Stimulated activated CD8-positive, alpha-beta memory T cell treated with anti-CD3 and anti-CD28 coated beads, Interleukin-4, amount 100 ng/mL, for 24 hours (primary cell): ENCODE measurements around the gene RNASEH2B.
A peak's percentile ranks its signal among the peaks of the same experiment; 100 is the strongest.

Experiments used
- DNase-seq: peaks from one replicate; pipeline ENCODE4 v3.0.0-alpha.2; 2020; ENCODE audit warnings: low read depth

Gene RNASEH2B, protein sequence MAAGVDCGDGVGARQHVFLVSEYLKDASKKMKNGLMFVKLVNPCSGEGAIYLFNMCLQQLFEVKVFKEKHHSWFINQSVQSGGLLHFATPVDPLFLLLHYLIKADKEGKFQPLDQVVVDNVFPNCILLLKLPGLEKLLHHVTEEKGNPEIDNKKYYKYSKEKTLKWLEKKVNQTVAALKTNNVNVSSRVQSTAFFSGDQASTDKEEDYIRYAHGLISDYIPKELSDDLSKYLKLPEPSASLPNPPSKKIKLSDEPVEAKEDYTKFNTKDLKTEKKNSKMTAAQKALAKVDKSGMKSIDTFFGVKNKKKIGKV

GRCh38 chr13:50909605-50910484 is at the start of gene RNASEH2B:
Gene RNASEH2B (plus strand): TSS chr13:50909791. CDS start chr13:50910077, 286 bp downstream.
- peak; percentile 55 for DNase-seq

- DNase-seq, result no peak
These were observed 45.1 kb upstream of the RNASEH2B start for GRCh38 chr13:50864492-50864891.

- no peak for DNase-seq
These were observed 42.6 kb upstream of the RNASEH2B start for GRCh38 chr13:50866817-50867636.

DNA sequence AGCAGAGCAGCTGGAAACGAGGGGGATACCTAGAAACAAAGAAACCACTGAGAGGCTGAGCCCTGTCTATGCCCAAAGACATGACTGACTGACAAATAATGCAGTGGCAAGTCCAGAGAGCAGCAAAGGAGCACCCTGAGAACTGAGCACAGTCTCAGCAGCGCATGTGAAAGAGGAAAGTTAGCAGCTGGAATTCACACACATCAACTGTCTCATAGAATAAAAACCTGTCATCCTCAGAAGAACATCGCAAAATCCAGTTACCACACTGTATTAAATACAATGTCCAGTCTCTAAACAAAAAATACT is 42.0 kb upstream of the RNASEH2B start:
- DNase-seq, result no peak

- DNase-seq, result no peak
These were observed 38.2 kb upstream of the RNASEH2B start for GRCh38 chr13:50871405-50871804.

GRCh38 chr13:50873467-50873866 is 36.1 kb upstream of the RNASEH2B start:
- DNase-seq, result no peak

GRCh38 chr13:50873991-50874390 is 35.6 kb upstream of the RNASEH2B start:
- DNase-seq, result no peak

GRCh38 chr13:50882816-50883435 is 26.7 kb upstream of the RNASEH2B start:
- no peak for DNase-seq

- no peak for DNase-seq
These were observed 25.9 kb upstream of the RNASEH2B start for GRCh38 chr13:50883728-50884127.

GRCh38 chr13:50884265-50884664 is 25.3 kb upstream of the RNASEH2B start:
- DNase-seq, result no peak

DNA sequence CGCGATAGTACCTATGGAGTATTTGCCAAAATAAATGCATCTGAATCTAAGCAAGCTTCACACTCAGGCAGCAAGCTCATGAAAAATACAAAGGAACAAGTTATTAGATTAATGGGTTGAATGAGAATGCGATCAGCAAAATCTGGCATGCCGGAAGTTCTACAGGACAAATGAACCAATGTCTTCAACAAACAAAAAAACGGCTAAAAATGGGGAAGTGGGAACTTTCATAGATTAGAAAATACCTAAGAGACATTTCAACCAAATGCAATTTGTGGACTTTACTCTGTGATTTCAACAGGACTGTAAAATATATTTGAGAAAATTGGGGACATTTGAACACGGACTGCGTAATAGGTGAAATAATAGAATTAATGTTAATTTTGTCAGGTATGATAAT is 22.4 kb upstream of the RNASEH2B start:
- no peak for DNase-seq

DNA sequence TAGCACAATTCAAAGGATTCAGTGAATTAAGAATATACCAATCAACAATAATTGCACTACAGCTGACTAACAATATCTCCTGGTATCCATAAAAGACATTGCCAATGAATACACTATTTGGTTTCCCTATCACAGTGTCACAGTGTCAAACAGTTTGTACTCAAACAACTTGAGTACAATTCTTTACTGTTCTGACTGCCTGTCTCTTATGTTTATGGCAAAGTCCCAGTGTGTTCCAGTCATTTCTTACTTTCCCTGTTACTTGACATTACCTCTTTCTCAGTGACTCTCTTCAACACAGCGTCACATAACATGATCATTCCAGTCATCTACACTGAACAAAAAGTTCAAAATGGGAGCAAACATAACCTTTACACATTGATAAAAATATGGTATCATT is 21.2 kb upstream of the RNASEH2B start:
- no peak for DNase-seq

DNA sequence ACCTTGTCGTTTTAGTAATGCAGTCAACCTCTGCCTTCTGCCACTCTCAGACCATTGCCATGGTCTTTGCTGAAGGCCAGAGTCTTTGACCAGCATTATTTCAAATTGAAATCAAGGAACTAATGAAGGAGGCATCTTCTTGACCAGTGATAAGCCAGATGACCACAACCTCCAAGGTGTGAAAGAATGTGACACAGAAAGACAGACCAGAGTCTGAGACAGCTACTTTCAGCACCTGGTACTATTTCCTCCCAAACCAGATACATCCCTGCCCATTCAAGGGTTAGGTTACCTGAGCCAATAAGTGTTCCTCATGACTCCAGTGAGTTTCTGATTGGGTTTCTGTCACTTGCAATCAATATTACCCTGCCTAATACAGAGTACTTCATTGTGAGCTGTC is 20.3 kb upstream of the RNASEH2B start:
- no peak for DNase-seq

DNA sequence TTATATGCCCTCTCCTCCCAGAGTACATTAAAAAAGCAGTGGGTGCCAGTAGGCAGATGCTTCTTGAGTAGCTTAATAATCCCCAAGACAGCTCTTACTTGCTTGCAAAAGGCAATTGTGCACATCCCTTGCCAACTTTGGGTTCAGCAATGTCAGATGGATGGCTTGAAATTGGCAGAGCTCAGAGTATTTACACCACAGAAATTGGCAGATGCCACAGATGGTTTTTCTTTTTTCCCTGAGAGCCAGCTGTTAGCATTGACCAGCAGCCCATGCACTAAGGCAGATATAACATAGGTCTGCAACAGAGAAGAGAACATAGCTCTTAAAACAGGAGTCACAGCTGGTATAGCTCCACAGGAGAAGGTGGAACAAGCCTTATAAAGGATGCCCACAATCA is 18.4 kb upstream of the RNASEH2B start:
- DNase-seq, result no peak

DNA sequence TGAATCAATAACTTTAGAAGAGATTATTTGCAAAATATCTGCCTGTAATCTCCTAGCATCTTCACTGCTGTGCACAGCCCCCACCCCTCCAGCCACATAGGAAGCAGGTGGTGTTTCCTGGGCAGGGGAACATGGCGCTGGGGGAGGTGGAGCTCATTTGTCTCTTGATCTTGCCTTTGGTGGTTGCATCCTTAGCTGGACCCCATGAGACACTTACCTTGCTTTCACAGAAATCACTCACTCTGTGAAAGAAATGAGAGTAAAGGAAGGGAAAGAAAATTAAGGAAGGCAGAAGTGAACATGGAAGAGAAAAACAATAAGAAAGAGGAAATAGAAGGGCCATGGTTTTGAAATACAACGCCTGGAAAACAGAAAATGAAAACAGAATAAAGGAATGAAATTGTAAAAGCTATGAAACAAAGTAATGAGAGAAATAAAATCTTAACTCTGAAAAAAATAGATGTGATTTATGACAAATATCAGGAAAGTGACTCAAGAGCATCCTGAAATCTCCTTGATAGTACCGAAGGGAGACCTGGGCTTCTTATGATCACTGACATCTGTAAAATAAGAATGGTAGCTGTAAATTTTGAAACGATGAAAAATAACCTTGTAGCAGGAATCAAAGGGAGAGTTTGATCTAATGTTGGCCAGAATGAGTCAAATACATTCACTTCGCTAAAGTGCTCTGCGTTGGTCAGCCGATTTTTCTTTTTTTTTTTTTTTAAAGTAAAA is 17.2 kb upstream of the RNASEH2B start:
- no peak for DNase-seq

DNA sequence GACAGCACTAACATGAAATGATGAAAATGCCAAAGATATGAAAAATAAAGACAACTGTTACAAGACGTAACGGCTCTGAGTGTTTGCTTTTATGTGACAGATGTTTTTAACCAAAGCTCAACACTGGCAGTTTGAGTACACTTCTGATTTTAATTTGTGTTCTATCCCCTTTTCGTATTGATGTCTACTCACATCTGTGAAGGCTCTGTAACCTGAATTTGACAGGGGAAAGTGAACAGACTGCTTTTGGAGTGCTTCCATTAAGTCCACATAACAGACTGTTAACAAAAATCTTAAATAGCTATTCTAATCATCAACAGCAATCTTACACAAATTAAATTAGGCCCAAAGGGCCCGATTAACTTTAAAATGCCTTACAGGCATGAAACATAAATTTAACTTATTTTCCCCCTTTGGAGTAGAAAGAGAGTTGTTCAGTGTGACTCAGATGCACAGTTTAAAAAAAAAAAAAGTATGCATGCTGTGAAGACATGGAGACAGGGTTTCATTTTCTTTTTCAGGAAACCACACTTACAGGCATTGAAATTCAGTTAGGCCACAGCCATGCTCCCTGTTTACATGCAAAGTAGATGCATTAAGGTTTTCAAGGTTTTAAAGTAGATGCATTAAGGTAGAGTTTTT is 16.3 kb upstream of the RNASEH2B start:
- no peak for DNase-seq

- DNase-seq, result no peak
These were observed 15.6 kb upstream of the RNASEH2B start for GRCh38 chr13:50894012-50894411.

DNA sequence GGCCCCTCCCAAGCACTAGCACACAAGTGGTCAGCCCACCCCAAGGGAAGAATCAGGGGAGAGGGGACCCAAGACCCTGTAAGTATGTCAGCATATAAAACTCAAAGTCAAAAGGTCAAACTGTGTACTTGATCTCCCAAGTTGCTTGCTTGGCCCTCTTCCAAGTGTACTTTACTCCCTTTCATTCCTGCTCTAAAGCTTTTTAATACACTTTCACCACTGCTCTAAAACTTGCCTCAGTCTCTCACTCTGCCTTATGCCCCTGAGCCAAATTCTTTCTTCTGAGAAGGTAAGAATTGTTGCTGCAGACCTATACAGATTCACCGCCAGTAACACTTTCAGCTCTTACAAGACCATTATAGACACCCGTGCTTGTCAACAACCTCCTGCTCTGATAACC is 15.1 kb upstream of the RNASEH2B start:
- DNase-seq, result no peak

- no peak for DNase-seq
These were observed 11.3 kb upstream of the RNASEH2B start for GRCh38 chr13:50898338-50898737.

GRCh38 chr13:50901701-50902100 is 7.9 kb upstream of the RNASEH2B start:
- no peak for DNase-seq

GRCh38 chr13:50905256-50905655 is 4.3 kb upstream of the RNASEH2B start:
- DNase-seq, result no peak
